NCI-H446 treated with DMSO at 0.1 percent for 48 hours (cell line): Measurements from ENCODE around the gene APLN.

ENCODE experiments used
- DNase-seq: peaks from one replicate; lab custom pipeline; 2025; lab: John Stamatoyannopoulos, UW

APLN gene

GRCh38 chrX:129654652-129655546, at the start of gene APLN:
TSS of gene APLN (minus strand) at chrX:129654956. CDS start at chrX:129654630, 326 bp downstream.
- no peak for DNase-seq

GRCh38 chrX:129704491-129704890, 49.7 kb upstream of the APLN start:
- DNase-seq, result no peak

GRCh38 chrX:129701624-129702069, 46.9 kb upstream of the APLN start:
- DNase-seq, result peak; percentile 44

- no peak for DNase-seq
These were observed 45.8 kb upstream of the APLN start for GRCh38 chrX:129700536-129700935.

- DNase-seq, result no peak
These were observed 43.4 kb upstream of the APLN start for GRCh38 chrX:129698150-129698549.

- no peak for DNase-seq
These were observed 42.6 kb upstream of the APLN start for GRCh38 chrX:129697204-129697829.

GRCh38 chrX:129696463-129697155, 41.9 kb upstream of the APLN start:
- no peak for DNase-seq

- no peak for DNase-seq
These were observed 41.2 kb upstream of the APLN start for GRCh38 chrX:129695937-129696336.

- no peak for DNase-seq
These were observed 40.8 kb upstream of the APLN start for GRCh38 chrX:129695535-129695934.

- DNase-seq, result no peak
These were observed 40.0 kb upstream of the APLN start for GRCh38 chrX:129694805-129695204.

- no peak for DNase-seq
These were observed 38.6 kb upstream of the APLN start for GRCh38 chrX:129693354-129693753.

- no peak for DNase-seq
These were observed 35.7 kb upstream of the APLN start for GRCh38 chrX:129690435-129690834.

- no peak for DNase-seq
These were observed 35.0 kb upstream of the APLN start for GRCh38 chrX:129689796-129690195.

GRCh38 chrX:129688097-129688496, 33.3 kb upstream of the APLN start:
- no peak for DNase-seq

- DNase-seq, result no peak
These were observed 31.7 kb upstream of the APLN start for GRCh38 chrX:129686422-129686948.

- DNase-seq, result no peak
These were observed 28.2 kb upstream of the APLN start for GRCh38 chrX:129682979-129683378.

- no peak for DNase-seq
These were observed 25.1 kb upstream of the APLN start for GRCh38 chrX:129679901-129680300.

GRCh38 chrX:129678614-129679195, 23.9 kb upstream of the APLN start:
- DNase-seq, result no peak

GRCh38 chrX:129667412-129667811, 12.7 kb upstream of the APLN start:
- no peak for DNase-seq

GRCh38 chrX:129665916-129666644, 11.3 kb upstream of the APLN start:
- no peak for DNase-seq

- DNase-seq, result no peak
These were observed 8.4 kb upstream of the APLN start for GRCh38 chrX:129663171-129663570.
